ENCODE data around the gene ATP2B2. TPM values are rescaled to one million over a fixed set of nuclear protein-coding genes. Genes with fewer than 3 reads are reported as not detected.

The ATP2B2 gene
- total and polyA plus RNA-seq, 2 experiments from 2014 or later, result 0.42 to 0.63 TPM

GRCh38 chr3:10376353-10376752, 129.0 kb downstream of the ATP2B2 start:
- no peak overlapping the region for H3K4me3 ChIP-seq
- H3K36me3 Mint-ChIP-seq (ENCODE audit: low read depth), result no peaks in the 10 kb centered on the region
- no peak overlapping the region for H3K4me2 ChIP-seq
- no peaks in the 10 kb centered on the region for H3K9me3 Mint-ChIP-seq
- no peaks in the 10 kb centered on the region for H3K27me3 ChIP-seq (ENCODE audit: insufficient read depth)
- ATAC-seq (peak; percentile 40), DNase-seq (ENCODE audit: low spot score) (peak; percentile 34)
- no peaks in the 10 kb centered on the region for H3K36me3 ChIP-seq (ENCODE audit: insufficient read depth)
- no peak overlapping the region for H3K27ac Mint-ChIP-seq
- H3K4me1 Mint-ChIP-seq, result peaks cover 29% of the 10 kb centered on the region
- H3K27ac ChIP-seq (ENCODE audit: low read depth), result no peak overlapping the region
- no peaks in the 10 kb centered on the region for H3K79me2 ChIP-seq (replicated peaks; ENCODE audit: insufficient read depth)
- TF ChIP-seq POLR2AphosphoS5 (IDR thresholded peaks at IDR 0.05; ENCODE audit: low read depth), result no peak
- no peak for TF ChIP-seq NANOG (IDR thresholded peaks at IDR 0.05; ENCODE audit: borderline replicate concordance)
- H2AFZ ChIP-seq, result no peak overlapping the region
- H3F3A ChIP-seq (replicated peaks; ENCODE audit: low read depth), result no peaks in the 10 kb centered on the region
- no peaks in the 10 kb centered on the region for H3K9me2 ChIP-seq (ENCODE audit: insufficient read depth)
- H3K27me3 Mint-ChIP-seq (ENCODE audit: insufficient read depth, low read depth, poor library complexity), result peaks cover 8% of the 10 kb centered on the region
- no peak overlapping the region for H3K4me3 Mint-ChIP-seq
- H3K4me1 ChIP-seq (ENCODE audit: insufficient read depth), result no peaks in the 10 kb centered on the region
- no peaks in the 10 kb centered on the region for H4K20me1 ChIP-seq (replicated peaks; ENCODE audit: insufficient read depth)

DNA sequence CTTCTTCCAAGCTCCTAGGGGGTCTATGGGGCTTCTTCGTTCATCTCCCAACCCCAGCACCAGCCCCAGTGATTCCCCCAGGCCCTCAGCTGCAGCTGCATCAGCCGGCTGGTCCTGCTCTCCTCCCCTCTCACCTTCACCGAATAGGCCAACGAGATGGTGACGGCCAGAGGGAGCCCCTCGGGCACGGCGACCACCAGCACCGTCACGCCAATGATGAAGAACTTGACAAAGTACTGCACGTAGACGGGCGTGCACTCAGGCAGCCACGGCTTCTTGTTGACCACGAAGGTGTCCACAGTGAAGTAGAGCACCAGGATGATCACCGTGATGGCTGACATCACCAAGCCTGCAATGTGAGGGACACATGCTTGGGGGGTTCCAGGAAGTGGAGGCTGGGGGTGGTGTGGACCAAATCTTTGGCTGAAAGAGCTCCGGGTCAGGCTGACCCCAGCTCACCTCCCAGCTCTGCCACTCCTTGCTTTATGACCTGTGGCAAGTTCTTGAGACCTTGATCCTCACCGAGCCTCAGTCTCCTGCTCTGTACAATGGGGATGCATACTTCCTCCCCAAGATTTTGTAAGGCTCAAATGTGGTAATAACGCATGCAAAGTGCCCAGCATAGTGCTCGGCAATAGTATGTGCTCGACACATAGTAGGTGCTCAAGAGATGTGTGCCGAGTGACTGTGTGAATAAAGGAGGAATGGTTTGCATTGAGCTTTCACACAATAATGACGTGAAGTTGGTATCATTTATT, 129.9 kb downstream of the ATP2B2 start:
- H3K4me3 Mint-ChIP-seq, result no peak overlapping the region
- Histone ChIP-seq H3K9me2 (ENCODE audit: insufficient read depth) (0 out of 2 replicates have a peak, but pooled peaks cover 4% of the 10 kb centered on the region), H3K27ac (ENCODE audit: low read depth) (no peak overlapping the region), H2AFZ (no peak overlapping the region), H3K4me1 (ENCODE audit: insufficient read depth) (no peaks in the 10 kb centered on the region), H3K27me3 (ENCODE audit: insufficient read depth) (no peaks in the 10 kb centered on the region), H4K20me1 (replicated peaks; ENCODE audit: insufficient read depth) (no peaks in the 10 kb centered on the region), H3K4me2 (no peak overlapping the region), H3K36me3 (ENCODE audit: insufficient read depth) (no peaks in the 10 kb centered on the region), H3K4me3 (no peak overlapping the region), H3K79me2 (replicated peaks; ENCODE audit: insufficient read depth) (no peaks in the 10 kb centered on the region), H3F3A (replicated peaks; ENCODE audit: low read depth) (no peaks in the 10 kb centered on the region)
- DNase-seq (ENCODE audit: low spot score), result no peak
- H3K9me3 Mint-ChIP-seq, result peaks cover 6% of the 10 kb centered on the region; the same call in 1 of the 3 replicates
- H3K36me3 Mint-ChIP-seq (ENCODE audit: low read depth), result 0 out of 3 replicates have a peak, but pooled peaks cover 3% of the 10 kb centered on the region
- no peak for ATAC-seq
- H3K27ac Mint-ChIP-seq, result no peak overlapping the region
- peaks cover 28% of the 10 kb centered on the region for H3K4me1 Mint-ChIP-seq
- H3K27me3 Mint-ChIP-seq (ENCODE audit: insufficient read depth, low read depth, poor library complexity), result peaks cover 8% of the 10 kb centered on the region
- TF ChIP-seq NANOG (IDR thresholded peaks at IDR 0.05; ENCODE audit: borderline replicate concordance) (no peak), ZNF114 (CRISPR knock-in tag; IDR thresholded peaks at IDR 0.05) (no peak), ZNF462 (CRISPR knock-in tag; IDR thresholded peaks at IDR 0.05) (no peak), EZH2 (IDR thresholded peaks at IDR 0.05; ENCODE audit: low read depth, unreplicated experiment) (no peak), POLR2AphosphoS5 (IDR thresholded peaks at IDR 0.05; ENCODE audit: low read depth) (no peak), ZNF331 (CRISPR knock-in tag; IDR thresholded peaks at IDR 0.05; ENCODE audit: low read depth) (no peak), STAT1 (IDR thresholded peaks at IDR 0.05; ENCODE audit: unreplicated experiment) (no peak), CREB1 (CRISPR knock-in tag; IDR thresholded peaks at IDR 0.05; ENCODE audit: low read depth) (no peak)
- TF ChIP-seq, protein P1, sequence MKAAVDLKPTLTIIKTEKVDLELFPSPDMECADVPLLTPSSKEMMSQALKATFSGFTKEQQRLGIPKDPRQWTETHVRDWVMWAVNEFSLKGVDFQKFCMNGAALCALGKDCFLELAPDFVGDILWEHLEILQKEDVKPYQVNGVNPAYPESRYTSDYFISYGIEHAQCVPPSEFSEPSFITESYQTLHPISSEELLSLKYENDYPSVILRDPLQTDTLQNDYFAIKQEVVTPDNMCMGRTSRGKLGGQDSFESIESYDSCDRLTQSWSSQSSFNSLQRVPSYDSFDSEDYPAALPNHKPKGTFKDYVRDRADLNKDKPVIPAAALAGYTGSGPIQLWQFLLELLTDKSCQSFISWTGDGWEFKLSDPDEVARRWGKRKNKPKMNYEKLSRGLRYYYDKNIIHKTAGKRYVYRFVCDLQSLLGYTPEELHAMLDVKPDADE (IDR thresholded peaks at IDR 0.05), result no peak
- TF ChIP-seq, protein P2, sequence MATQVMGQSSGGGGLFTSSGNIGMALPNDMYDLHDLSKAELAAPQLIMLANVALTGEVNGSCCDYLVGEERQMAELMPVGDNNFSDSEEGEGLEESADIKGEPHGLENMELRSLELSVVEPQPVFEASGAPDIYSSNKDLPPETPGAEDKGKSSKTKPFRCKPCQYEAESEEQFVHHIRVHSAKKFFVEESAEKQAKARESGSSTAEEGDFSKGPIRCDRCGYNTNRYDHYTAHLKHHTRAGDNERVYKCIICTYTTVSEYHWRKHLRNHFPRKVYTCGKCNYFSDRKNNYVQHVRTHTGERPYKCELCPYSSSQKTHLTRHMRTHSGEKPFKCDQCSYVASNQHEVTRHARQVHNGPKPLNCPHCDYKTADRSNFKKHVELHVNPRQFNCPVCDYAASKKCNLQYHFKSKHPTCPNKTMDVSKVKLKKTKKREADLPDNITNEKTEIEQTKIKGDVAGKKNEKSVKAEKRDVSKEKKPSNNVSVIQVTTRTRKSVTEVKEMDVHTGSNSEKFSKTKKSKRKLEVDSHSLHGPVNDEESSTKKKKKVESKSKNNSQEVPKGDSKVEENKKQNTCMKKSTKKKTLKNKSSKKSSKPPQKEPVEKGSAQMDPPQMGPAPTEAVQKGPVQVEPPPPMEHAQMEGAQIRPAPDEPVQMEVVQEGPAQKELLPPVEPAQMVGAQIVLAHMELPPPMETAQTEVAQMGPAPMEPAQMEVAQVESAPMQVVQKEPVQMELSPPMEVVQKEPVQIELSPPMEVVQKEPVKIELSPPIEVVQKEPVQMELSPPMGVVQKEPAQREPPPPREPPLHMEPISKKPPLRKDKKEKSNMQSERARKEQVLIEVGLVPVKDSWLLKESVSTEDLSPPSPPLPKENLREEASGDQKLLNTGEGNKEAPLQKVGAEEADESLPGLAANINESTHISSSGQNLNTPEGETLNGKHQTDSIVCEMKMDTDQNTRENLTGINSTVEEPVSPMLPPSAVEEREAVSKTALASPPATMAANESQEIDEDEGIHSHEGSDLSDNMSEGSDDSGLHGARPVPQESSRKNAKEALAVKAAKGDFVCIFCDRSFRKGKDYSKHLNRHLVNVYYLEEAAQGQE (IDR thresholded peaks at IDR 0.05; ENCODE audit: unreplicated experiment), result no peak

All from GM23338 (cell line).